OCI-LY7 (cell line): ENCODE results near the gene TTC22.

Experiments
- EZH2phosphoT487 ChIP-seq: fragments of 200-600 bp; sonication (generic); IDR thresholded peaks from 2 replicates; pipeline ENCODE4 v1.6.1; 2018; ENCODE audit warnings: low read depth, borderline replicate concordance, mild to moderate bottlenecking, mixed run types, antibody characterized with exemption, low read length, moderate library complexity, mixed read lengths
- TF ChIP-seq, protein P1 (sequence below): fragments of 200-600 bp; sonication (generic); conservative IDR thresholded peaks from 2 replicates; pipeline ENCODE4 v1.5.1; 2014; ENCODE audit warnings: mild to moderate bottlenecking, antibody characterized with exemption, low read length, moderate library complexity, mixed read lengths

DNA sequence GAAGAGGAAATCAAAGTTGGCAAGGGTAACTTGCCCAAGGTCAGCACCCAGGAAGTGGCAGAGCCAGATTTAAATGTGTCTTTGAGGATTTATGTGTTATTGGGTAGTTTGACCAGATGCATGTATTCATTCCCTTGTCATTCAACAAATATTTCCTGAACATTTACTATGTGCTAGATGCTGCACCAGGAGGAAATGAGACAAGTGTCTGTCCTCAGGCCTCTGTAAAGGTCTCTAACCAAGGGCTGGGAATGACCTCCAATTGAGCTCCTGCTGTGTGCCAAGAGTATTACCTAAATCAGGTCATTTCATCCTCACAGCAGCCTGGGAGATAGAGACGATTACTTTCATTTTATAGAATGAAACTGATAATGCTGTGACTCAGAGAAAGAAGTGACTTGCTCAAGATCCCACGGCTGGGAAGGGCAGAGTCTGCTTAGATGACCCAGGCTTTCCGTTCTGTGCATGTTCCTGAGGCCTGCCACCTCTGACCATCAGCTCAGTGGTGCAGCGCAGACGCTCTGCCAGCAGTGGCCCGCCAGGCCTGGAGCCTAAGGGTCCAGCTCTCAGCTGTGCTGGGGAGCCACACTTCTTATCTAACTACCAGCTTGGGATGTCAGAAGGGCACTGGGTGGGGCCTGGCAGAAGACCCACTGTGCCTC, 3.5 kb upstream of the TTC22 start:
- TF ChIP-seq, protein P1, sequence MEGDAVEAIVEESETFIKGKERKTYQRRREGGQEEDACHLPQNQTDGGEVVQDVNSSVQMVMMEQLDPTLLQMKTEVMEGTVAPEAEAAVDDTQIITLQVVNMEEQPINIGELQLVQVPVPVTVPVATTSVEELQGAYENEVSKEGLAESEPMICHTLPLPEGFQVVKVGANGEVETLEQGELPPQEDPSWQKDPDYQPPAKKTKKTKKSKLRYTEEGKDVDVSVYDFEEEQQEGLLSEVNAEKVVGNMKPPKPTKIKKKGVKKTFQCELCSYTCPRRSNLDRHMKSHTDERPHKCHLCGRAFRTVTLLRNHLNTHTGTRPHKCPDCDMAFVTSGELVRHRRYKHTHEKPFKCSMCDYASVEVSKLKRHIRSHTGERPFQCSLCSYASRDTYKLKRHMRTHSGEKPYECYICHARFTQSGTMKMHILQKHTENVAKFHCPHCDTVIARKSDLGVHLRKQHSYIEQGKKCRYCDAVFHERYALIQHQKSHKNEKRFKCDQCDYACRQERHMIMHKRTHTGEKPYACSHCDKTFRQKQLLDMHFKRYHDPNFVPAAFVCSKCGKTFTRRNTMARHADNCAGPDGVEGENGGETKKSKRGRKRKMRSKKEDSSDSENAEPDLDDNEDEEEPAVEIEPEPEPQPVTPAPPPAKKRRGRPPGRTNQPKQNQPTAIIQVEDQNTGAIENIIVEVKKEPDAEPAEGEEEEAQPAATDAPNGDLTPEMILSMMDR: no peak
- TF ChIP-seq EZH2phosphoT487: no peak
